C4-2B (cell line): Measurements from ENCODE around the gene BMP7.

Experiments
- H3K27ac ChIP-seq: fragments of 450-650 bp; 2 replicates; pipeline ENCODE4 v1.5.1; 2017
- CTCF ChIP-seq: fragments of 450-650 bp; conservative IDR thresholded peaks from 2 replicates; pipeline ENCODE4 v1.5.1; 2017; ENCODE audit warnings: mild to moderate bottlenecking
- ZFX ChIP-seq: fragments of 450-650 bp; IDR thresholded peaks from 2 replicates; pipeline ENCODE4 v1.6.1; 2017

The BMP7 gene

GRCh38 chr20:57223648-57224489 lies 42.6 kb downstream of the BMP7 start:
- no peak overlapping the region for H3K27ac ChIP-seq
- TF ChIP-seq ZFX = no peak
- TF ChIP-seq CTCF = no peak

- no peak overlapping the region for H3K27ac ChIP-seq
- TF ChIP-seq CTCF = no peak
- no peak for TF ChIP-seq ZFX
These were observed 43.9 kb downstream of the BMP7 start for GRCh38 chr20:57222631-57222950.

GRCh38 chr20:57221916-57222630 lies 44.4 kb downstream of the BMP7 start:
- H3K27ac ChIP-seq = no peak overlapping the region
- TF ChIP-seq CTCF (no peak), ZFX (no peak)

- H3K27ac ChIP-seq = no peak overlapping the region
- no peak for TF ChIP-seq CTCF
- TF ChIP-seq ZFX = no peak
These were observed 45.9 kb downstream of the BMP7 start for GRCh38 chr20:57220337-57221145.

GRCh38 chr20:57219071-57219677 lies 47.3 kb downstream of the BMP7 start:
- H3K27ac ChIP-seq = no peak overlapping the region

GRCh38 chr20:57218489-57218888 lies 48.0 kb downstream of the BMP7 start:
- no peak overlapping the region for H3K27ac ChIP-seq
- no peak for TF ChIP-seq ZFX
- no peak for TF ChIP-seq CTCF

More at GRCh38 chr20:57219071-57219677, 47.3 kb downstream of the BMP7 start:
- TF ChIP-seq ZFX (no peak), CTCF (no peak)
